ENCODE measurements around the gene CMTM5.

DNA sequence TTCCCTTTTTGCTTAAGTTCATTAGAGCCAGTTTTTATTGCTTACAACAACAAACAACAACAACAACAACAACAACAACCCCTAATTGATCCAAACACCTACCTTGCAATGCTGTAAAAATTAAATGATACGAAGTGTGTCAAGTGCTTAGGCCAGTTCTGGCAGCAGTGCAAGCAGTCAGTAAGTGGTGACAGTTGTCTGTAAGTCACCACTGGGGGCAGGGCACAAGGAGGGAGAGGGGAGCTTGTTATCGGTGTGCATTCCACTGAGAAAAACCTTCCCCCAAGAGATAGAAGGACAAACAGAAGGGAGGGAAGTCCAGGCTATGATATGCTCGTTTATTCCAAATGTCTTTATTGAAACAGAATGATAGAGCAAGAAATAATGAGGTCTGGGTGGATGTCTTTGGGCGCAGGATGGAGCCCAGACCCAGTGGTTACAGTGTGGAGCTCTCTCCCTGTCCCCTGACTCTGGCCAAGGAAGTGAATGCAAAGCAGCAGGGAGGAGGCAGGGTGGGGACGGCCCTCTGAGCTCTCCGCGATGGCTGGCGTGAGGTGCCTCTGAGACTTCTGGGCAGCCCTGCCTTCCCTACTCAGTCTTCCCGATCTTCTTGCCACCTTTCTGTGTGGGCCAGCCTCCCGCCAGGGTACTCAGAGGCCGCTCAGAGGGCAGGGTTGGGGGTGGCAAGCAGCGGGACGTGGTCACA is 30.7 kb upstream of the CMTM5 start:
- TF ChIP-seq POLR2A (IDR thresholded peaks at IDR 0.05; ENCODE audit: extremely low read depth, insufficient read length) (no peak), CTCF (IDR thresholded peaks at IDR 0.05; ENCODE audit: low read depth, low read length) (no peak), MYC (IDR thresholded peaks at IDR 0.05; ENCODE audit: low read depth, low read length) (no peak)
- TF ChIP-seq, protein P1, sequence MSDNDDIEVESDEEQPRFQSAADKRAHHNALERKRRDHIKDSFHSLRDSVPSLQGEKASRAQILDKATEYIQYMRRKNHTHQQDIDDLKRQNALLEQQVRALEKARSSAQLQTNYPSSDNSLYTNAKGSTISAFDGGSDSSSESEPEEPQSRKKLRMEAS (IDR thresholded peaks at IDR 0.05; ENCODE audit: low read depth, low read length) = no peak
